Neural cell (in vitro differentiated cells): ENCODE measurements around the gene ABHD4. TPM values are rescaled to one million over a fixed set of nuclear protein-coding genes. Genes with fewer than 3 reads are reported as not detected.

Experiments
- H2AFZ ChIP-seq: fragments of 200-600, 300-800 bp; sonication (generic), shearing (Covaris generic); 2 replicates; pipeline ENCODE4 v1.6.0; 2014; ENCODE audit warnings: low read depth, mild to moderate bottlenecking, antibody characterized with exemption, low read length, moderate library complexity
- H3F3A ChIP-seq: fragments of 200-600 bp; shearing (Covaris generic); 2 replicates; pipeline ENCODE4 v1.6.1; 2016; ENCODE audit warnings: mild to moderate bottlenecking, moderate library complexity, mixed read lengths, antibody characterized with exemption, low read length; ENCODE audit not compliant: insufficient read depth, poor library complexity, severe bottlenecking
- H3K27ac ChIP-seq: fragments of 200-600, 300-800 bp; sonication (generic), shearing (Covaris generic); 2 replicates; pipeline ENCODE4 v1.5.1; 2014; ENCODE audit warnings: mild to moderate bottlenecking, low read length, moderate library complexity
- H3K27me3 ChIP-seq: fragments of 300-800, 200-600 bp; sonication (generic), shearing (Covaris generic); 2 replicates; pipeline ENCODE4 v1.6.0; 2014; ENCODE audit warnings: mild to moderate bottlenecking, low read depth, low read length, moderate library complexity; ENCODE audit not compliant: insufficient read depth
- H3K36me3 ChIP-seq: fragments of 300-800, 200-600 bp; sonication (generic), shearing (Covaris generic); 2 replicates; pipeline ENCODE4 v1.5.1; 2014; ENCODE audit warnings: mild to moderate bottlenecking, antibody characterized with exemption, low read length, moderate library complexity; ENCODE audit not compliant: insufficient read depth
- H3K4me2 ChIP-seq: fragments of 300-800, 200-600 bp; sonication (generic), shearing (Covaris generic); 2 replicates; pipeline ENCODE4 v1.6.0; 2014; ENCODE audit warnings: mild to moderate bottlenecking, low read length
- H3K4me3 ChIP-seq: fragments of 300-800, 200-600 bp; sonication (generic), shearing (Covaris generic); 2 replicates; pipeline ENCODE4 v1.5.1; 2014; ENCODE audit warnings: mild to moderate bottlenecking, low read length, moderate library complexity
- H3K79me2 ChIP-seq: fragments of 200-600 bp; shearing (Covaris generic); replicated peaks from 2 replicates; pipeline ENCODE4 v1.6.0; 2014; ENCODE audit warnings: mild to moderate bottlenecking, low read length, moderate library complexity; ENCODE audit not compliant: insufficient read depth
- H3K9ac ChIP-seq: fragments of 300-800, 200-600 bp; sonication (generic), shearing (Covaris generic); 2 replicates; pipeline ENCODE4 v1.6.1; 2016; ENCODE audit warnings: mild to moderate bottlenecking, low read length, mixed read lengths
- H3K9me2 ChIP-seq: fragments of 200-600 bp; shearing (Covaris generic); 2 replicates; pipeline ENCODE4 v1.6.1; 2016; ENCODE audit warnings: mild to moderate bottlenecking, low read length, mixed read lengths; ENCODE audit not compliant: insufficient read depth
- H3K9me3 ChIP-seq: fragments of 200-600, 300-800 bp; sonication (generic), shearing (Covaris generic); 2 replicates; pipeline ENCODE4 v1.6.1; 2016; ENCODE audit warnings: mild to moderate bottlenecking, mixed run types, low read length, moderate library complexity, mixed read lengths
- H4K20me1 ChIP-seq: fragments of 200-600 bp; shearing (Covaris generic); 2 replicates; pipeline ENCODE4 v1.6.1; 2016; ENCODE audit warnings: mild to moderate bottlenecking, mixed run types; ENCODE audit not compliant: insufficient read depth
- CTCF ChIP-seq: fragments of 450-650 bp; IDR thresholded peaks from 2 replicates; pipeline ENCODE4 v1.5.1; 2014; ENCODE audit warnings: antibody characterized with exemption, mild to moderate bottlenecking, moderate library complexity; ENCODE audit not compliant: poor library complexity, severe bottlenecking
- EP300 ChIP-seq: fragments of 450-650 bp; conservative IDR thresholded peaks from 2 replicates; pipeline ENCODE4 v1.6.1; 2014; ENCODE audit warnings: antibody characterized with exemption, mild to moderate bottlenecking, moderate library complexity; ENCODE audit not compliant: poor library complexity, severe bottlenecking
- EZH2 ChIP-seq: fragments of 200-600, 300-800 bp; shearing (Covaris generic), sonication (generic); IDR thresholded peaks from 2 replicates; pipeline ENCODE4 v1.6.1; 2014; ENCODE audit warnings: antibody characterized with exemption, low read length, borderline replicate concordance, mild to moderate bottlenecking; ENCODE audit not compliant: insufficient read depth, poor library complexity, severe bottlenecking
- MXI1 ChIP-seq: fragments of 450-650 bp; conservative IDR thresholded peaks from 2 replicates; pipeline ENCODE4 v1.6.1; 2014; ENCODE audit warnings: antibody characterized with exemption, mild to moderate bottlenecking; ENCODE audit not compliant: poor library complexity, severe bottlenecking
- POLR2AphosphoS5 ChIP-seq: IDR thresholded peaks from 2 replicates; pipeline ENCODE4 v1.6.1; 2012
- RAD21 ChIP-seq: fragments of 450-650 bp; conservative IDR thresholded peaks from 2 replicates; pipeline ENCODE4 v1.6.1; 2014; ENCODE audit warnings: antibody characterized with exemption, mild to moderate bottlenecking, moderate library complexity
- REST ChIP-seq: IDR thresholded peaks from 2 replicates; pipeline ENCODE4 v1.6.1; 2012; ENCODE audit warnings: borderline replicate concordance
- SMC3 ChIP-seq: fragments of 450-650 bp; conservative IDR thresholded peaks from 2 replicates; pipeline ENCODE4 v1.6.1; 2014; ENCODE audit warnings: antibody characterized with exemption, mild to moderate bottlenecking, moderate library complexity; ENCODE audit not compliant: poor library complexity
- TAF1 ChIP-seq: IDR thresholded peaks from 2 replicates; pipeline ENCODE4 v1.6.1; 2012; ENCODE audit warnings: low read depth
- polyA plus RNA-seq: library from polyadenylated mRNA; depleted of rRNA; stranded (reverse); fragments of >200 nt; gene quantifications from 2 replicates; pipeline ENCODE4 v1.2.3, GENCODE V29; 2014

ABHD4 gene
- polyA plus RNA-seq, 1 donor from 2014 or later = 2.6 TPM

- H3K27me3 ChIP-seq = no peaks in the 10 kb centered on the region
- no peak for TF ChIP-seq TAF1
- TF ChIP-seq RAD21 = no peak
- TF ChIP-seq REST = no peak
- no peak for TF ChIP-seq POLR2AphosphoS5
- no peak for TF ChIP-seq SMC3
- TF ChIP-seq MXI1 = no peak
- no peak for TF ChIP-seq EP300
- no peak for TF ChIP-seq EZH2
- TF ChIP-seq CTCF = no peak
- no peaks in the 10 kb centered on the region for H3K36me3 ChIP-seq
- no peak overlapping the region for H3K27ac ChIP-seq
- no peaks in the 10 kb centered on the region for H3K9me3 ChIP-seq
- H3F3A ChIP-seq = no peaks in the 10 kb centered on the region
- H3K9me2 ChIP-seq = no peaks in the 10 kb centered on the region
- no peaks in the 10 kb centered on the region for H4K20me1 ChIP-seq
- H3K4me3 ChIP-seq = no peak overlapping the region
- no peak overlapping the region for H2AFZ ChIP-seq
- no peak overlapping the region for H3K9ac ChIP-seq
- H3K4me2 ChIP-seq = no peak overlapping the region
- H3K79me2 ChIP-seq = no peaks in the 10 kb centered on the region
Measured at GRCh38 chr14:22613106-22613695, 15.1 kb downstream of the ABHD4 start.

- no peak overlapping the region for H2AFZ ChIP-seq
- H3K27ac ChIP-seq = no peak overlapping the region
- H3K27me3 ChIP-seq = no peaks in the 10 kb centered on the region
- H3K36me3 ChIP-seq = no peaks in the 10 kb centered on the region
- no peaks in the 10 kb centered on the region for H3F3A ChIP-seq
- no peaks in the 10 kb centered on the region for H3K9me2 ChIP-seq
- TF ChIP-seq RAD21 (no peak), CTCF (no peak), REST (no peak), POLR2AphosphoS5 (no peak), TAF1 (no peak), SMC3 (no peak), EP300 (no peak), EZH2 (no peak), MXI1 (no peak)
- no peaks in the 10 kb centered on the region for H3K9me3 ChIP-seq
- H3K79me2 ChIP-seq = no peaks in the 10 kb centered on the region
- H4K20me1 ChIP-seq = no peaks in the 10 kb centered on the region
- no peak overlapping the region for H3K4me2 ChIP-seq
- H3K4me3 ChIP-seq = no peak overlapping the region
- no peak overlapping the region for H3K9ac ChIP-seq
Measured at GRCh38 chr14:22613736-22614239, 15.7 kb downstream of the ABHD4 start.
